Dermis microvascular lymphatic vessel endothelial cell (primary cell): ENCODE results near the gene COX10. TPM values are rescaled to one million over a fixed set of nuclear protein-coding genes. Genes with fewer than 3 reads are reported as not detected.

Experiments
- DNase-seq, 2 donors: peaks; one replicate each; pipeline versions ENCODE4 v3.0.0 to v3.0.0-alpha.2; 2010; ENCODE audit warnings: low read depth in 2 of 2
- total RNA-seq: library from RNA; depleted of rRNA; stranded (reverse); fragments of >200 nt; gene quantifications from 2 replicates; pipeline ENCODE4 v1.2.1, GENCODE V29; 2014

Gene COX10
- total RNA-seq, 1 donor from 2014 or later = 8.3 TPM

DNA sequence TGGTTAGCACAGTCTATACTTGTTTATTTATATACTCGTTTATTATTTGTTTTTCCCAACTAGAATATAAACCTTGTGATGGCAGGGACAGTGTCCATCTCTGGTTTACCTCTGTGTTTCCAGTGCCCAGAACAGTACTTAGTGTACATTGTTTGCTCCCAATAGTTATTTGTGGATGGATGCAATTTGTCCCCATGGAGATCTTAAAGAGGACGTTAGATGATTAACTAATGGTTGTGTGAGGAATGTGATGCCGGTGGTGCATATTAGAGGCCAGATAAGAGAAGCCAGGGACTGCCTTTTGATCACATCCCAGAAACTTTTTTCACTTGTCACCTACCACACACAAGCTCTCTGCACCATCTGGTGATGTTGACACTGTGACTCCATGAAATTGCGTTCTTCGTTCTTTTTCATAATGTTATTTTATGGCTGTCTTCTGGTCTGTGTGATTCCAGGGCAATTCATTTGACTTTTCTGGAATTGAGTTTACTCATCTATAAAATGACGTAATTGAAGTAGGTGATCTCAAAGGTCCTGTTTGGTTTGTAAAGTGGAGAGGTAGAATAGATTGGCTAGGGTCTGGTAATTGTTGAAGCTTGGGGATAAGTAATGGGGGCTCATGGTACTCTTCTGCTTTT is 1.2 kb downstream of the COX10 start:
- no peak for DNase-seq

DNA sequence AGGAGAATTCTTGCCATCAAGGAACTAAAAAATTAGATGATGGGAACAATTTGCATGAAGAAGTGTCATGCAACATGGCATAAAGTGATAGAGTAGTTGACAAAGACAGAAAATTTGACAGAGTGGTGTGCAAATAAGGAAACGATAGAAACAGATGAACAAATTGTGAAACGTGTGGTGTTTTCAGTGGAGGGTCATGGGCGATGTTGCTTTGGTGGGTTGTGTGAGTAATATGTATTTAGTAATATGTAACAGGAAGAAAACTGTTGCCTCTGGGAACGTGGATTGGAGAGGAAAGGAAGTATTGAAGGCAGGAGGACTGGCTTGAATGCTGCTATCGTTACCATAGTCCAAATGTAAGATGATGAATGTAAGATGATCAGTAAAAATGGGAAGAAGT is 3.6 kb downstream of the COX10 start:
- DNase-seq = no peak

GRCh38 chr17:14078027-14078426 is 8.7 kb downstream of the COX10 start:
- no peak for DNase-seq

- DNase-seq = no peak
These were observed 11.5 kb downstream of the COX10 start for GRCh38 chr17:14080847-14081251.

DNA sequence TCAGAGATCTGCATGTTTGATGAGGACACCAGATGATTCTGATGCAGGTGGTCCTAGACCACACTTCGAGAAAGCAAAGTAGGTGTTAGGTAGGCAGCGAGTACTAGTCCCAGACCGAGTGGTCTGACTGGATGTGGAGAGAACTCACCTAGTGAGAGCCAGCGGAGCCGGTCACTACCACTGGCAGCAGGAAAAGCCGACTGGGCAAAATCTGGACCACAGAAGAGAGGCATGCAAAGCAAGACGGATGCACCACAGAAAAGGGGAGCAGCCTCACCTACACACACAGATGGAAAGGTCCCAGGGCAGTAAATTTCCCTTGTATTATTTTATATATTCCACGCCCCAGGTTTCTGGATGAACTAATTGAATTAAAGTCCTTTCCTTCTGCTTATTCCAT is 13.5 kb downstream of the COX10 start:
- no peak for DNase-seq

GRCh38 chr17:14084955-14085354 is 15.7 kb downstream of the COX10 start:
- DNase-seq = no peak

GRCh38 chr17:14086189-14086588 is 16.9 kb downstream of the COX10 start:
- no peak for DNase-seq

DNA sequence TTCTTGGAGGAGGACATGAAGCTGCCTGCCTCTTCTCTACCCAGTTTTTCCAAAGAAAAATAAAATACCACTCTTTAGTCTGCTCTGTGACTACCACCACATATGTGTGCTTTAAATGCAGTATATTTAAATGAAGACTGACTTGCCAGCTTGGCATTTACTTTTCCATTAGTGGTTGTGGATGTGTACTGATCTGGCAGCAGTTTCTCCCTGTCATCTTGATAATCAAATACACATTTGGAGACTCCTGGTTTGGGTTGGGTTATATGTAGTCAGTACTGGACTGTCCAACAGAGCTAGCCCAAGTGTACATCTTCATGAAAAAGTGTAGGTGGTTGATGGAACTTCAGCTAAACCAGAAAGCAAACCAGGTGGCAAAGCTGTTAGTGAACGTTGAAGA is 19.9 kb downstream of the COX10 start:
- DNase-seq = no peak

GRCh38 chr17:14091367-14091766 is 22.1 kb downstream of the COX10 start:
- DNase-seq = no peak

DNA sequence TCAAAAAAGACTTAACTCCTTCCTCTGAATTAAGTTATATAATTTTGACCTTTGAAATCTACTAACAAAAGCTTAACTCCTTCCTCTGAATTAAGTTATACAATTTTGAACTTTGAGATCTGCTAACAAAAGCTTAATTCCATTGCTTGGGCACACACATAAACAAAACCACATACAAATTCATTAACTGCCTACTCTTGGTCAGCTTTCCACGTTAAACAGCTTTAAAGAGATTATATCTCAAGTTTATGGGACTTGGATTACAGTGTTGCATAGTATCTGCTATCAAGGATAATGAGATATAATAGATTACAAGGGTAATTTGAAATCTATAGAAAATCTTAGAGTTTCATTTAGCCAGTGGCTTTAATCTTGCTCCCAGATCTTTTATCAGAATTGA is 23.5 kb downstream of the COX10 start:
- DNase-seq = no peak

GRCh38 chr17:14094676-14095601 is 25.6 kb downstream of the COX10 start:
- DNase-seq = no peak

GRCh38 chr17:14095631-14096030 is 26.3 kb downstream of the COX10 start:
- DNase-seq = no peak

DNA sequence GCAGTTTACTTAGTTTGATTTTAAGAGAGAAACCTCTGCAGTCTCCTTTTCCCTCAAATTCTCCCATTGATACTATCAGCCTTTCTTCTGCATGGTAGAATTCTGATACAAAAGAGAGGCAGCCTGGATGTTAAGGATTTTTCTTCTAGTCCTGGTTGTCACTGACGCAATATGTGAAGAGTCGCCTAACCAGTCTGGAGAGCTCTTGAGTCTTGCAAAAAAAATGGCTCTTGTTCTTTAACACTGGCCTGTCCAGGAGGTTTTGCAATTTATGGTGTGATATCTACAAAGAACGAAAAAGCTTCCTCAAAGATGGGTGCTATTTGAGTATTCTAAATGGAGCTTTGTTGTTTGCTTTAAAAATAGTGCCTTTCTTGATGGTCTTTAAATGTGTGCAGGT is 28.9 kb downstream of the COX10 start:
- no peak for DNase-seq

GRCh38 chr17:14101976-14102375 is 32.7 kb downstream of the COX10 start:
- peak; percentile 72 to 77 for DNase-seq

DNA sequence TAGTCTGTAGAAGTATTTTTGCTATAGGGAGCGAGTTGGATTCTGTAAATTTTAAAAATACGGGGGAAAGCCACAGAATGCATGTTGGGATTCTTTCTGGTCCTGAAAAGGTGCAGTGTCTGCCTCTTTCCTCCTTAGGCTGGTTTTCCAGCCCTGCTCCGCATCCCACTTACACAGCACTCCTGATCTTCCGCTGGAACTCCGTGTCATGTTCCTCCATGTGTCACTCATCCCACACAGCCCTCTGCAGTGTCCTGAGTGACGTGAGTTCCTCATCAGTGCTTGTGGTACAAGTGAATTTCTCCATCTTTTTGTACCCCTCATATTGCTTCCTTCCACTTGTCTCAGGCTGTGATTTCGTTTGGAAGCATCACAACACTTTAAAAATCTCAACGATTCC is 34.5 kb downstream of the COX10 start:
- no peak for DNase-seq

DNA sequence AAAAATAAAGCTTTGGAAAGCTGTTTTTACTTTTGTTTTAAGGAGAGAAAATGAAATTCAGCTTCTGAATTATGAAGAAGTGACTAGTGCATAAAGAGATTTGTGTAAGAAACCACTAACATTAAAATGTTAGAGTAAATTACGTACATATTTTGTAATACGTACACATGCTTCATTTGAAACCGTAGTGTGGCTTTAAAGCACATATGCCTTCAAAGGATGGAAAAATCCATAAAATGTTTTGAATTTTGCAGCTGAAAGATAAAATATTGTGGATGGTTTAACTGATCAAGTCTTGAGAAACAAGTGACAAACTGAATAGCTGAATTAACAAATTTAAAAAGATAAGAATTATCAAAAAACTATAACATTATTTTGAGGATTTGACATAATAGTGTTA is 35.4 kb downstream of the COX10 start:
- DNase-seq = no peak

GRCh38 chr17:14107889-14108288 is 38.6 kb downstream of the COX10 start:
- DNase-seq = no peak

DNA sequence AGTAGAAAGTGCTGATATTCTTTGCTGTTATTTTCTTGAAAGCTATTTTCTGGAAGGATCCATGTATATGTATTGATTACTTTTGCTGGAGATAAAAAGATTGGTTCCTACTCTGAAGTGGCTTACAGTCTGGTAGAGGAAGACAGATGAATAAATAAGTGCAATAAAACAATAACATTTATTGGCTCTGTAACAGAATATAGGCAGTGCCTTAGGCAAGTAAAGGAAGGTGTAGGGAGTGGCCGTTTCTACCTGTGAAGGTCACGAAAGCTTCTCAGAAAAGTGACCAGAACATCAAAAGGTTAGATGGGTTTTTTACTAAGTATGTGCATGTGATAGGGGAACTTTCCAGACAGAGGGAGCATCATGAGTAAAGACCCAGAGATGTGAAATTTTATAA is 43.1 kb downstream of the COX10 start:
- no peak for DNase-seq

GRCh38 chr17:14113137-14113536 is 43.8 kb downstream of the COX10 start:
- DNase-seq = no peak

DNA sequence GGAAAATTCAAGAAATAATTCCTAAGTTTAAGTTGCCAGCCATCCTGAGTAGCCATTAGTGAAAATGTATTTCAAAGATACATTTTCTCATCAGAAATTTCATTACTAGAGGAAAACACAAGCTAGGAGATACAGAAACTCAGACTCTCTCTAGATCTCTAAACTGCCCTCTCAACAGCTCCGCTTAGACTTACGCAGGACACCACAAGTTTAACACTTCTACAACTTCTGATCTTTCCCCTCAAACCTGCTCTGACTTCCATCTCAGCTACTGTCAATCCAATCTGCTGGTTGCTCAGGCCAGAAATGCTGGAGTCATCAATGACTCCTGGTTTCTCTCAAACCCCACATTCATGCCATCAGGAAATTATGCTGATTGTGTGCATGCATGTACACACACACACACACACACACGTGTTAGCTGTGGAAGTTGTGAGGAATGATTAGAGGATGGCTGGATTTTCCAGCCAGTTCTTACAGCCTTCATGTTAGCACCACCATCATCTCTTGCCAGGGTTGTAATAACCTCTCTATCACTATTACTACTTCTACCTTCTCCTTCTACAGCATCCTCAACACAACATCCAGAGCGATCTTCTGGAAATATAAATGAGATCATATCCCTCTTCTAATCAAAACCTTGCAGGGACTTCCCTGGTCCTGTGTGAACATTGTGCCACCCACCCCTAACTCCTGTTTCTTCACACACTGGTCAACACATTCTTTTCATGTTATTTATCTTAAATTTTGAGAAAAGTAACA is 47.1 kb downstream of the COX10 start:
- DNase-seq = no peak

- no peak for DNase-seq
These were observed 49.6 kb downstream of the COX10 start for GRCh38 chr17:14118951-14119350.

GRCh38 chr17:14119546-14119945 is 50.2 kb downstream of the COX10 start:
- no peak for DNase-seq
